K562 (cell line): ENCODE data around the gene FAM120B. TPM values are rescaled to one million over a fixed set of nuclear protein-coding genes. Genes with fewer than 3 reads are reported as not detected.

ENCODE experiments used
- NONO ChIP-seq, 2 experiments: fragments of 200-400 bp in 1 of 2; fragments of 450-650 bp in 1 of 2; formaldehyde crosslinking in 1 of 2; IDR thresholded peaks; 2 replicates each; pipeline ENCODE4 v1.6.1; 2017; ENCODE audit warnings: low read depth in 2 of 2, mild to moderate bottlenecking in 2 of 2, moderate library complexity in 2 of 2, low read length in 1 of 2
- SMARCA4 ChIP-seq: fragments of 450-650 bp; IDR thresholded peaks from 2 replicates; pipeline ENCODE4 v1.6.1; 2016
- ZNF668 ChIP-seq: fragments of 250-450 bp; sonication (Bioruptor Pico); IDR thresholded peaks from 2 replicates; pipeline ENCODE4 v1.8.0; 2022; ENCODE audit warnings: mild to moderate bottlenecking, inconsistent platforms
- ZNF707 ChIP-seq: fragments of 250-450 bp; sonication (Bioruptor Pico); conservative IDR thresholded peaks from 2 replicates; pipeline ENCODE4 v1.8.0; 2022; ENCODE audit warnings: inconsistent platforms, mild to moderate bottlenecking, moderate library complexity
- polyA plus RNA-seq, 8 experiments: library from polyadenylated mRNA; depleted of rRNA in 4 of 8; stranded (reverse) in 5 of 8; unstranded in 3 of 8; fragments of >200 nt; fragmentation: Nextera tagmentation in 2 of 8; fragmentation: Illumina TruSeq in 1 of 8; extraction: Ambion mirVana in 2 of 8; extraction: Trizol in 1 of 8; gene quantifications; 2 replicates each; pipeline versions ENCODE4 v1.2.1 to v1.2.3, GENCODE V29; 2011 to 2014; ENCODE audit warnings: inconsistent platforms in 1 of 8, missing spikeins in 1 of 8
- total RNA-seq, 7 experiments: library from RNA; depleted of rRNA in 6 of 7; stranded (reverse); fragments of >200 nt in 6 of 7; fragmentation: Illumina TruSeq in 2 of 7; extraction: Trizol in 2 of 7; gene quantifications; 2 replicates each; pipeline versions ENCODE4 v1.2.1 to v1.2.3, GENCODE V29; 2011 to 2021; ENCODE audit warnings: low replicate concordance in 1 of 7
- TF ChIP-seq, protein P1 (sequence below): fragments of 450-650 bp; IDR thresholded peaks from 2 replicates; pipeline ENCODE4 v1.6.1; 2018; ENCODE audit not compliant: partially characterized antibody
- TF ChIP-seq, protein P2 (sequence below): fragments of 450-650 bp; IDR thresholded peaks from 2 replicates; pipeline ENCODE4 v1.7.1; 2018; ENCODE audit warnings: mild to moderate bottlenecking, low read depth; ENCODE audit not compliant: partially characterized antibody

The FAM120B gene
- total and polyA plus RNA-seq, 9 of the 15 experiments (the other 6 are each of a cell fraction or from before 2014, with no cell fraction given): 3.5 to 22.6 (median 14.7) TPM

DNA sequence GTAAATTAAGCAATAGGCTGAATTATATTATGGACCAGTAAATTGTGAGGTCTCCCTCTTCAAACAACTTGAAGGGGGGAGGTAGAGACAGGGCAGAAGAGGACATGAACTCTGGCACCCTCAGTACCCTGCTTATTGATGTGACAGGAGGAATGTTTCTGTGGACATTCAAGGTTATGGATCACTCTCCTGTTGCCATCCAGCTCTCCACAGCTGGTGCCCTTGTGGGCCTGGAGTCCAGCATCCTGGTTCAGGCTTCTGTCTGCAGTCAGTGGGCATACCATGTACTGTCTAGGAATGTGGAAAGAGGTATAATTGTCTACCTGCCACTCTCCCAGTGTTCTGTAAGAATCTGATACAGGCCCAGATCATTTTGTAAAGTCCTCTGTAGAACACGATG is 55.6 kb downstream of the FAM120B start (continued):
- TF ChIP-seq, protein P1, sequence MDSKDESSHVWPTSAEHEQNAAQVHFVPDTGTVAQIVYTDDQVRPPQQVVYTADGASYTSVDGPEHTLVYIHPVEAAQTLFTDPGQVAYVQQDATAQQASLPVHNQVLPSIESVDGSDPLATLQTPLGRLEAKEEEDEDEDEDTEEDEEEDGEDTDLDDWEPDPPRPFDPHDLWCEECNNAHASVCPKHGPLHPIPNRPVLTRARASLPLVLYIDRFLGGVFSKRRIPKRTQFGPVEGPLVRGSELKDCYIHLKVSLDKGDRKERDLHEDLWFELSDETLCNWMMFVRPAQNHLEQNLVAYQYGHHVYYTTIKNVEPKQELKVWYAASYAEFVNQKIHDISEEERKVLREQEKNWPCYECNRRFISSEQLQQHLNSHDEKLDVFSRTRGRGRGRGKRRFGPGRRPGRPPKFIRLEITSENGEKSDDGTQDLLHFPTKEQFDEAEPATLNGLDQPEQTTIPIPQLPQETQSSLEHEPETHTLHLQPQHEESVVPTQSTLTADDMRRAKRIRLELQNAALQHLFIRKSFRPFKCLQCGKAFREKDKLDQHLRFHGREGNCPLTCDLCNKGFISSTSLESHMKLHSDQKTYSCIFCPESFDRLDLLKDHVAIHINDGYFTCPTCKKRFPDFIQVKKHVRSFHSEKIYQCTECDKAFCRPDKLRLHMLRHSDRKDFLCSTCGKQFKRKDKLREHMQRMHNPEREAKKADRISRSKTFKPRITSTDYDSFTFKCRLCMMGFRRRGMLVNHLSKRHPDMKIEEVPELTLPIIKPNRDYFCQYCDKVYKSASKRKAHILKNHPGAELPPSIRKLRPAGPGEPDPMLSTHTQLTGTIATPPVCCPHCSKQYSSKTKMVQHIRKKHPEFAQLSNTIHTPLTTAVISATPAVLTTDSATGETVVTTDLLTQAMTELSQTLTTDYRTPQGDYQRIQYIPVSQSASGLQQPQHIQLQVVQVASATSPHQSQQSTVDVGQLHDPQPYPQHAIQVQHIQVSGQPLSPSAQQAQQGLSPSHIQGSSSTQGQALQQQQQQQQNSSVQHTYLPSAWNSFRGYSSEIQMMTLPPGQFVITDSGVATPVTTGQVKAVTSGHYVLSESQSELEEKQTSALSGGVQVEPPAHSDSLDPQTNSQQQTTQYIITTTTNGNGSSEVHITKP: no peak
- no peak for TF ChIP-seq ZNF668 (CRISPR knock-in tag)
- no peak for TF ChIP-seq SMARCA4
- TF ChIP-seq NONO (IDR thresholded peaks at IDR 0.05; ENCODE audit: low read depth in 2 of 2, low read length in 1 of 2): no peak
- TF ChIP-seq, protein P2, sequence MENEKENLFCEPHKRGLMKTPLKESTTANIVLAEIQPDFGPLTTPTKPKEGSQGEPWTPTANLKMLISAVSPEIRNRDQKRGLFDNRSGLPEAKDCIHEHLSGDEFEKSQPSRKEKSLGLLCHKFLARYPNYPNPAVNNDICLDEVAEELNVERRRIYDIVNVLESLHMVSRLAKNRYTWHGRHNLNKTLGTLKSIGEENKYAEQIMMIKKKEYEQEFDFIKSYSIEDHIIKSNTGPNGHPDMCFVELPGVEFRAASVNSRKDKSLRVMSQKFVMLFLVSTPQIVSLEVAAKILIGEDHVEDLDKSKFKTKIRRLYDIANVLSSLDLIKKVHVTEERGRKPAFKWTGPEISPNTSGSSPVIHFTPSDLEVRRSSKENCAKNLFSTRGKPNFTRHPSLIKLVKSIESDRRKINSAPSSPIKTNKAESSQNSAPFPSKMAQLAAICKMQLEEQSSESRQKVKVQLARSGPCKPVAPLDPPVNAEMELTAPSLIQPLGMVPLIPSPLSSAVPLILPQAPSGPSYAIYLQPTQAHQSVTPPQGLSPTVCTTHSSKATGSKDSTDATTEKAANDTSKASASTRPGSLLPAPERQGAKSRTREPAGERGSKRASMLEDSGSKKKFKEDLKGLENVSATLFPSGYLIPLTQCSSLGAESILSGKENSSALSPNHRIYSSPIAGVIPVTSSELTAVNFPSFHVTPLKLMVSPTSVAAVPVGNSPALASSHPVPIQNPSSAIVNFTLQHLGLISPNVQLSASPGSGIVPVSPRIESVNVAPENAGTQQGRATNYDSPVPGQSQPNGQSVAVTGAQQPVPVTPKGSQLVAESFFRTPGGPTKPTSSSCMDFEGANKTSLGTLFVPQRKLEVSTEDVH: no peak
- TF ChIP-seq ZNF707 (CRISPR knock-in tag): no peak
